Liver (tissue), 9 donors: ENCODE measurements around the gene HMG20B. TPM values are rescaled to one million over a fixed set of nuclear protein-coding genes. Genes with fewer than 3 reads are reported as not detected.

ENCODE experiments used
- DNase-seq: peaks from one replicate; pipeline ENCODE4 v3.0.0-alpha.2; 2017; ENCODE audit warnings: low spot score
- H3K27ac ChIP-seq, 2 donors: one replicate each; pipeline ENCODE4 v1.7.0; 2013; ENCODE audit warnings: inconsistent platforms in 2 of 2, low read length in 2 of 2, control low read depth in 1 of 2, low read depth in 1 of 2, mild to moderate bottlenecking in 1 of 2
- H3K27me3 ChIP-seq, 4 donors: one replicate each; pipeline versions ENCODE4 v1.6.1 to v1.7.0; 2013; ENCODE audit warnings: low read length in 3 of 4, inconsistent platforms in 1 of 4, mild to moderate bottlenecking in 1 of 4, moderate library complexity in 1 of 4; ENCODE audit not compliant: control insufficient read depth in 4 of 4, insufficient read depth in 4 of 4
- H3K36me3 ChIP-seq, 4 donors: one replicate each; pipeline versions ENCODE4 v1.6.1 to v1.7.0; 2013; ENCODE audit warnings: low read length in 3 of 4, mild to moderate bottlenecking in 3 of 4, low read depth in 1 of 4, moderate library complexity in 1 of 4; ENCODE audit not compliant: control insufficient read depth in 4 of 4, insufficient read depth in 3 of 4
- H3K4me1 ChIP-seq, 4 donors: one replicate each; pipeline versions ENCODE4 v1.6.1 to v1.7.0; 2013; ENCODE audit warnings: low read length in 3 of 4, mild to moderate bottlenecking in 3 of 4, moderate library complexity in 1 of 4; ENCODE audit not compliant: control insufficient read depth in 4 of 4, insufficient read depth in 4 of 4
- H3K4me3 ChIP-seq, 3 donors: one replicate each; pipeline versions ENCODE4 v1.6.1 to v1.7.0; 2013; ENCODE audit warnings: low read length in 3 of 3, control low read depth in 1 of 3, low read depth in 1 of 3, mild to moderate bottlenecking in 1 of 3
- H3K9ac ChIP-seq, 2 donors: one replicate each; pipeline ENCODE4 v1.7.0; 2013; ENCODE audit warnings: low read length in 2 of 2, mild to moderate bottlenecking in 2 of 2, moderate library complexity in 2 of 2, control low read depth in 1 of 2, low read depth in 1 of 2
- H3K9me3 ChIP-seq, 4 donors: one replicate each; pipeline versions ENCODE4 v1.6.1 to v1.7.0; 2013; ENCODE audit warnings: low read length in 3 of 4; ENCODE audit not compliant: control insufficient read depth in 4 of 4
- ATF3 ChIP-seq: IDR thresholded peaks from 2 replicates; pipeline ENCODE4 v1.6.1; 2016; ENCODE audit warnings: antibody characterized with exemption
- EGR1 ChIP-seq, 2 donors: IDR thresholded peaks; 2 replicates each; pipeline ENCODE4 v1.6.1; 2016 to 2018; ENCODE audit warnings: antibody characterized with exemption in 2 of 2, low read depth in 2 of 2
- FOXA1 ChIP-seq: IDR thresholded peaks from 2 replicates; pipeline ENCODE4 v1.6.1; 2016; ENCODE audit warnings: antibody characterized with exemption
- FOXA2 ChIP-seq: IDR thresholded peaks from 2 replicates; pipeline ENCODE4 v1.6.1; 2016; ENCODE audit warnings: antibody characterized with exemption
- GABPA ChIP-seq, 2 donors: IDR thresholded peaks in 1 of 2; conservative IDR thresholded peaks in 1 of 2; 2 replicates each; pipeline ENCODE4 v1.6.1; 2016; ENCODE audit warnings: antibody characterized with exemption in 2 of 2, mild to moderate bottlenecking in 1 of 2, moderate library complexity in 1 of 2
- HNF4A ChIP-seq, 2 donors: conservative IDR thresholded peaks; 2 replicates each; pipeline ENCODE4 v1.6.1; 2016; ENCODE audit warnings: antibody characterized with exemption in 2 of 2, mild to moderate bottlenecking in 2 of 2
- HNF4G ChIP-seq: IDR thresholded peaks from 2 replicates; pipeline ENCODE4 v1.6.1; 2016; ENCODE audit warnings: antibody characterized with exemption
- JUND ChIP-seq, 2 donors: IDR thresholded peaks; 2 replicates each; pipeline ENCODE4 v1.6.1; 2016; ENCODE audit warnings: antibody characterized with exemption in 2 of 2
- MAX ChIP-seq: IDR thresholded peaks from 2 replicates; pipeline ENCODE4 v1.6.1; 2016; ENCODE audit warnings: antibody characterized with exemption
- NR2F2 ChIP-seq: IDR thresholded peaks from 2 replicates; pipeline ENCODE4 v1.6.1; 2016; ENCODE audit warnings: antibody characterized with exemption
- RAD21 ChIP-seq, 2 donors: IDR thresholded peaks; 2 replicates each; pipeline ENCODE4 v1.6.1; 2016; ENCODE audit warnings: antibody characterized with exemption in 2 of 2, mild to moderate bottlenecking in 2 of 2
- REST ChIP-seq: IDR thresholded peaks from 2 replicates; pipeline ENCODE4 v1.6.1; 2016; ENCODE audit warnings: antibody characterized with exemption, mild to moderate bottlenecking
- RXRA ChIP-seq, 2 donors: IDR thresholded peaks; 2 replicates each; pipeline ENCODE4 v1.6.1; 2017 to 2018; ENCODE audit warnings: antibody characterized with exemption in 2 of 2, mild to moderate bottlenecking in 1 of 2
- SP1 ChIP-seq: IDR thresholded peaks from 2 replicates; pipeline ENCODE4 v1.6.1; 2018; ENCODE audit warnings: antibody characterized with exemption, mild to moderate bottlenecking
- TAF1 ChIP-seq: conservative IDR thresholded peaks from 2 replicates; pipeline ENCODE4 v1.6.1; 2016; ENCODE audit warnings: antibody characterized with exemption, mild to moderate bottlenecking
- YY1 ChIP-seq: IDR thresholded peaks from 2 replicates; pipeline ENCODE4 v1.6.1; 2016; ENCODE audit warnings: antibody characterized with exemption, mild to moderate bottlenecking
- ZBTB33 ChIP-seq: IDR thresholded peaks from 2 replicates; pipeline ENCODE4 v1.6.1; 2016; ENCODE audit warnings: antibody characterized with exemption
- WGBS: extraction: QIAGEN DNeasy Blood & Tissue Kit; methylation state at CpG from one replicate; pipeline ENCODE4 v1.1.7; 2013; 5-methylcytosine and 5-hydroxymethylcytosine counted together
- polyA plus RNA-seq, 2 donors: library from polyadenylated mRNA; stranded (reverse) in 1 of 2; unstranded in 1 of 2; fragments of 200-250 nt in 1 of 2; fragments of >200 nt in 1 of 2; fragmentation: Nextera tagmentation in 1 of 2; extraction: Ambion mirVana in 1 of 2; gene quantifications; one replicate each; pipeline versions ENCODE4 v1.2.1 to v1.2.3, GENCODE V29; 2013 to 2015
- total RNA-seq, 2 donors: library from RNA; depleted of rRNA; stranded (reverse); fragments of >200 nt; gene quantifications; one replicate each; pipeline ENCODE4 v1.2.3, GENCODE V29; 2014
- TF ChIP-seq, protein P1 (sequence below): fragments of 150-350 bp; IDR thresholded peaks from 2 replicates; pipeline ENCODE4 v1.5.1; 2017; ENCODE audit warnings: improper control_type of control experiment, low read depth, low read length; ENCODE audit not compliant: missing input control
- donor health status: healthy.
- donor health status: healthy.
- donor health status: healthy.
- donor health status: healthy.
- donor health status: healthy.

HMG20B gene
- total and polyA plus RNA-seq, 4 donors: 28.6 to 35.1 (median 30.5) TPM

GRCh38 chr19:3543150-3544057, 29.3 kb upstream of the HMG20B start:
- no peak for TF ChIP-seq NR2F2
- no peak for TF ChIP-seq RAD21 (IDR thresholded peaks at IDR 0.05)
- TF ChIP-seq RXRA (IDR thresholded peaks at IDR 0.05): no peak
- TF ChIP-seq ATF3: no peak
- TF ChIP-seq, protein P1, sequence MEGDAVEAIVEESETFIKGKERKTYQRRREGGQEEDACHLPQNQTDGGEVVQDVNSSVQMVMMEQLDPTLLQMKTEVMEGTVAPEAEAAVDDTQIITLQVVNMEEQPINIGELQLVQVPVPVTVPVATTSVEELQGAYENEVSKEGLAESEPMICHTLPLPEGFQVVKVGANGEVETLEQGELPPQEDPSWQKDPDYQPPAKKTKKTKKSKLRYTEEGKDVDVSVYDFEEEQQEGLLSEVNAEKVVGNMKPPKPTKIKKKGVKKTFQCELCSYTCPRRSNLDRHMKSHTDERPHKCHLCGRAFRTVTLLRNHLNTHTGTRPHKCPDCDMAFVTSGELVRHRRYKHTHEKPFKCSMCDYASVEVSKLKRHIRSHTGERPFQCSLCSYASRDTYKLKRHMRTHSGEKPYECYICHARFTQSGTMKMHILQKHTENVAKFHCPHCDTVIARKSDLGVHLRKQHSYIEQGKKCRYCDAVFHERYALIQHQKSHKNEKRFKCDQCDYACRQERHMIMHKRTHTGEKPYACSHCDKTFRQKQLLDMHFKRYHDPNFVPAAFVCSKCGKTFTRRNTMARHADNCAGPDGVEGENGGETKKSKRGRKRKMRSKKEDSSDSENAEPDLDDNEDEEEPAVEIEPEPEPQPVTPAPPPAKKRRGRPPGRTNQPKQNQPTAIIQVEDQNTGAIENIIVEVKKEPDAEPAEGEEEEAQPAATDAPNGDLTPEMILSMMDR: no peak
- TF ChIP-seq FOXA1: no peak
- TF ChIP-seq EGR1 (IDR thresholded peaks at IDR 0.05; ENCODE audit: low read depth in 2 of 2): no peak
- TF ChIP-seq MAX: no peak
- TF ChIP-seq HNF4A (conservative IDR thresholded peaks at IDR 0.05): no peak
- no peak for TF ChIP-seq HNF4G
- no peak for TF ChIP-seq REST
- TF ChIP-seq SP1: no peak
- no peak for TF ChIP-seq ZBTB33
- no peak for TF ChIP-seq JUND (IDR thresholded peaks at IDR 0.05)
- TF ChIP-seq YY1: no peak
- TF ChIP-seq FOXA2: no peak
- no peak for TF ChIP-seq TAF1
- TF ChIP-seq GABPA (IDR thresholded peaks at IDR 0.05 in 1 of 2, conservative IDR thresholded peaks at IDR 0.05 in 1 of 2): no peak
- 88% methylated on average over 47 of the region's 47 CpGs for WGBS
- Histone ChIP-seq H3K27ac (no peak overlapping the region), H3K9ac (no peak overlapping the region), H3K9me3 (no peaks in the 10 kb centered on the region), H3K36me3 (peaks cover 0 to 12% (median 4%) of the 10 kb centered on the region in 4 donors), H3K4me1 (peaks cover 0 to 2% (median 0%) of the 10 kb centered on the region in 4 donors), H3K27me3 (no peaks in the 10 kb centered on the region), H3K4me3 (no peak overlapping the region)
- no peak for DNase-seq
